Left renal pelvis (tissue), 4 donors: ENCODE measurements around the gene CHST15. TPM values are rescaled to one million over a fixed set of nuclear protein-coding genes. Genes with fewer than 3 reads are reported as not detected.

Experiments used
- DNase-seq, 4 donors: peaks; one replicate each; pipeline ENCODE4 v3.0.0-alpha.2; 2013; ENCODE audit warnings: low read depth in 4 of 4, low spot score in 3 of 4
- polyA plus RNA-seq, 4 donors: library from polyadenylated mRNA; unstranded; fragments of 120-200 nt; gene quantifications; one replicate each; pipeline ENCODE4 v1.2.1, GENCODE V29; 2013; ENCODE audit not compliant: insufficient read length in 4 of 4

CHST15 gene
- polyA plus RNA-seq, 4 donors: 16.6 to 38.5 (median 20.0) TPM

DNA sequence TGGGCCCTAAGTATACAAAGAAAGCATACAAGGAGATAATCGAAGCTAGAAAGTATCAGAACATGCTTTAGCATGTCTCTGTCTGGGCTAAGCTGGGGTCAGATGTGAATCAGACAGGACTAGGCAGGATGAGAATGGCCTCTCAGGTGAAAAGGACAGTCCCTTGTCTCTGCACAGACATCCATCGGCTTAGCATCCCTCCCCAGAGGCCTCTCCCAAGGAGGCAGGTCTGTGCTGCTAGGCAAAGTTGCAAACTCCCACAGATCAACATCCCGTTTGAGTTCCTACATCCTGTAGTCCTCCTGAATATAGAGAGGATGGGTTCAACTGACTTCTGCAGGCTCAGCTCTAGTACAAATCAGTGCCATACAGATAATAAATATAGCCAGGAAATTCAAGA is 24.5 kb downstream of the CHST15 start:
- DNase-seq: no peak

DNA sequence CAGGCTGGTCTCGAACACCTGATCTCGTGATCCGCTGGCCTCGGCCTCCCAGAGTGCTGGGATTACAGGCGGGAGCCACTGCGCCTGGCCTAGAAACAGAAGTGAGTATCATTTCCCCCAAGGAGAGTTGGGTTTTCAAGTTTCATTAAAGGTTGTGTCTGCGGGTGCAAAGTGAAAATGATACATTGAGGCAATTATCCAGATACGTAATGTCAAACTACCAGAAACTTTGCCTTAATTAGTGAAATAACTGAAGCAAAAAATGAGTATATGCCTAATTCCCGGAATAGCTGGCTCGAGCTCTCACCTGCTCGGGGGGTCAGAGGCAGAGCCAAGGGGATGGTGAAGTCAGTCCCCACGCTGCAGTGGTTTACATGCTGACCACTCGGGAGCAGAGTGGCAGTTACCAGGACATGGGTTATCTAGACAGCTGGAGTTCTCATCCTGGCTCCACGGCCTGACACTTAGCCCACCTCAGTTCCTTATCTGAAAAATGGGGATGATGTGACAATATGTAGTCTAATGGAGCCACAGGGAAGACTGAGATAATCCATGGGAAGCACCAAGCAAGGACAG is 25.5 kb downstream of the CHST15 start:
- DNase-seq: no peak

GRCh38 chr10:124066781-124067714 is 26.4 kb downstream of the CHST15 start:
- no peak for DNase-seq

GRCh38 chr10:124066126-124066700 is 27.2 kb downstream of the CHST15 start:
- DNase-seq: no peak

GRCh38 chr10:124065382-124066125 is 27.8 kb downstream of the CHST15 start:
- DNase-seq: no peak

- DNase-seq: no peak
These were observed 28.7 kb downstream of the CHST15 start for GRCh38 chr10:124064676-124065075.

DNA sequence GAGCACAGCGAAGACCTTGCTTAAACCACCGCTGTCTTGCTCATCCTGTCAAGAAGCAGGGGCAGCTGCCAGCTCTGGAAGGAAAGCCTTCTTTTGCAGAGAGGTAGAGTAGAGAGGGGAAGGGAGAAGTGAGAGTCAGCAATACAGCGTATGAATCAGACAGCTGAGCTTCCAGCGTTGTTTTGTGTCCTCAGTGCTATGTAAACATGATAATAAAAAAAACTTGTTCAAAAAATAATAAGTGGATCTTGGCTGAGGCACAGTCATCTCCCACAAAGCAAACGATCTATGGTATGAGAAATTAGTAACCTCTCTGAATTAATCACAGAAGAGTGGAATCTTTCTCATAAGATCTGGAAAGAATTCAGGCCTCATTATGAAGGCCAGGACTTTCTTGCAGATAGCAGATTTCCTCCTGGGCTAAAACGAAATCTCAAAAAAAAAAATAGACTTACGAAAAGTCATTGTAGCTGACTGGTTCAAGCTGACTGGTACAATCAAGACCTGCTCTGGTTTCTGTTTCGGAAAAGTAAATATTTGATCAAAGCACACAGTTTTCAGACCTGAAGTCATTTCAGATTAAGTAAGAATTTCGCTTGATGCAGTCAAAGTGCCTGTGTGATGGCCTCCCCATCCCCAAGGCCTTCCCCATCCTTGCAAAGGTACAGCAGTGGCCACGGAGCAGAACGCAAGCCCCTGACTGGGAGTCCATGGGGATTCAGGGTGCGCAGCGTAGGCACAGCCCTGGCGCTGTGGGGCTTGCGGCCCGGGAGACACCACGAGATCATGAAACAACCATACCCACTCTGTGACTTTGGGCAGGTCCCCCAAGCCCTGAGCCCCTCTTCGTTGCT is 29.4 kb downstream of the CHST15 start:
- DNase-seq: no peak

DNA sequence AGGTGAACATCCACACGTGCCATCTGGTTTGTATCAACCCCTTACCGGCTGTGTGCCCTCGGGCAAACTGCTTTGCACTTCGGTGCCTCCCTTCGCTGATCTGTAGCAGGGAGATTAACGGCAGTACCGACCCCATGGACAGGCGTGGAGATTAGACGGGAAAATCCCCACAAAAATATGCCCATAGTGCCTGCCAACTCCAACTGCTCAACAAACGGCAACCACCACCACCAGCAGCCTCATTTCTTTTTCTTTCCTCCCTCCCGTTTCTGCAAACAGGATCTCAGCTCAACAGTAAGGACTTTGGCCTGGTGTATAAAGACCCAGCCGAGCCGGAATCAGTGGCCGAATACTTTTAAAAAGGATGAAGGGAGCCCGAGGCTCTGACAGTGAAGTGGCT is 31.0 kb downstream of the CHST15 start:
- no peak for DNase-seq

DNA sequence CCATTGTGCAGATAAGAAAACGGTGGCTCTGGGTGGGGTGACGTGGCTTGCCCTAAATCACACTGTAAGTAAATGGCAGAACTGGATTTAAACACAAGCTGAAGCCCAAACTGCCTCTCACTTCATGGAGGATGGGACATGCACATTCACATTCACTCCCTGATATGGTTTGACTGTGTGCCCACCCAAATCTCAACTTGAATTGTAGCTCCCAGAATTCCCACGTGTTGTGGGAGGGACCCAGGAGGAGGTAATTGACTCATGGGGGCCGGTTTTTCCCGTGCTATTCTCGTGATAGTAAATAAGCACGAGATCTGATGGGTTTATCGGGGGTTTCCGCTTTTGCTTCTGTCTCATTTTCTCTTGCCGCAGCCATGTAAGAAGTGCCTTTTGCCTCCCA is 32.4 kb downstream of the CHST15 start:
- no peak for DNase-seq

GRCh38 chr10:124060148-124060720 is 33.2 kb downstream of the CHST15 start:
- DNase-seq: no peak

- no peak for DNase-seq
These were observed 33.8 kb downstream of the CHST15 start for GRCh38 chr10:124059551-124059950.

DNA sequence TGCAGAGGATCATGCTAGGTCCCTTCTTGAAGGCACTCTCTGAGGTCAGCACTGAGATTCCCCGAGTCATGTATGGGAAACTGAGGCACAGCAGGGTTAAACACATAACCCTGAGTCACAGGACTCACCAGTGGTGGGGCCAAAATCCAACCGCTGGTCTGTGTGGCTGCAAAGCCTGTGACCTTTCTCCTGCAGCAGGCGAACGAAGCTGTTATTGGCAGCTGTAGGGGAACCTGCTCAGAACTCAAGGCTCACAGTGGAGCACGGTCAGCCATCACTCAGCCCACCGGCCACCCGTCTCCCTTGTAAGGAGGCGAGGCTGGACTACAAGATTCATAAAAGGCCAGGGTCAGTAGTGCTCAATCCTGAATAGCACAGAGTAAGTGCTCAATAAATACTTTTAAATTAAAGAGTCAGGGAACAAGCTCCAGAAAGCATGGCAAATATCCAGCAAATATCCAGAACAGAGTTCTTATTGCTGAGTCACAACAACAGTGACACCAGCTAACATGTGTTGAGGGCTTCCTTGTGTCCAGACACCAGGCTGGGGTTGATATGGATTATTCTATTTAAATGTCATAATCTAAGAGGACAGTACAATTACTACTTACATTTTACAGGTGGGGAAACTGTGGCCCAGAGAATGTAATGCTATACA is 34.9 kb downstream of the CHST15 start:
- no peak for DNase-seq

DNA sequence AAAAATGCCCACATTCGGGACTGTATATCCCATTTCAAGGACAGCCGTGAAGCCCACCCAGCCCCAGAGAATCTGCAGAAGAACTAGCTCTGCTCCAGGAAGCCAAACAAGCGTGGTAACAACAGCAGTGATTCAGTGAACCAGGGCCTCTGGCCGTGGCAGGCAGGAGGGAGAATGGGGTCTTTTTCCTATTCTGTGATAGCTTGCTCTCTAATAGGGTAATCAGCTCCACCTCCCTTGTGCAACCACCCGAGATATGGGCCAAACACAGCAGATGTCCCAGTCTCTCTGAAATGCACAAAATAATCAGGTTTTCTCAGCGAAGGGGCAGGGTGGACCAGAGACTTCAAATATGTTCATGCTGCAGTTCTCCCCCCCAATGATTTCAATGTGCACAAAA is 35.8 kb downstream of the CHST15 start:
- no peak for DNase-seq

GRCh38 chr10:124056337-124056980 is 36.9 kb downstream of the CHST15 start:
- no peak for DNase-seq

GRCh38 chr10:124053971-124054370 is 39.4 kb downstream of the CHST15 start:
- no peak for DNase-seq

GRCh38 chr10:124052561-124052960 is 40.8 kb downstream of the CHST15 start:
- no peak for DNase-seq

GRCh38 chr10:124050021-124051015 is 43.1 kb downstream of the CHST15 start:
- DNase-seq: no peak

DNA sequence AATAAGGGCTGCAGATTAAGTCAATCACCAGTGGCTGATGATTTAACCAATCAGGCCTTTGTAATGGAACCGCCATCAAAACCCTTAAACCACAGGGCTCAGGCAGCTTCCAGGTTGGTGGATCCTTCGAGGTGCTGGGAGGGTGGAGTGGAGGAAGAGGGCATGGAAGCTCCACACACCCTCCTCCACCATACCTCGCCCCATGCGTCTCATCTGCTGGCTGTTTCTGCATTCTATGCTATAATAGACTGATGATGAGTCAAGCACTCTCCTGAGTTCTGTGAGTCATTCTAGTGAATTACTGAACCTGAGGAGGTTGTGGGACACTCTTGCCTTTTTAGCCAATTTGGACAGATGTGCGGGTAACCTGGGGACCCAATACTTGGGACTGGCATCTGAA is 43.9 kb downstream of the CHST15 start:
- DNase-seq: no peak
